Activated T-cell treated with anti-CD3 and anti-CD28 coated beads, Interleukin-2, amount 50 U/mL, for 4 hours (primary cell): ENCODE results near the gene NFATC2IP. TPM values are rescaled to one million over a fixed set of nuclear protein-coding genes. Genes with fewer than 3 reads are reported as not detected.

Experiments used
- ATAC-seq, 2 donors: fragments of 200-7000 bp; cut with Tn5 transposase; one replicate each; pipeline ENCODE4 v1.10.0; 2021
- DNase-seq: peaks from one replicate; pipeline ENCODE4 v3.0.0-alpha.2; 2020
- H3K27me3 Mint-ChIP-seq: one replicate; pipeline ENCODE4 v1.8.0; 2021; ENCODE audit warnings: low read depth, mixed read lengths
- H3K36me3 Mint-ChIP-seq: one replicate; pipeline ENCODE4 v1.8.0; 2022; ENCODE audit warnings: mixed read lengths; ENCODE audit not compliant: insufficient read depth
- H3K4me1 Mint-ChIP-seq: one replicate; pipeline ENCODE4 v1.8.0; 2021; ENCODE audit warnings: low read depth, mixed read lengths
- H3K4me3 Mint-ChIP-seq: one replicate; pipeline ENCODE4 v1.8.0; 2021; ENCODE audit warnings: mild to moderate bottlenecking, moderate library complexity, mixed read lengths
- H3K9me3 Mint-ChIP-seq: one replicate; pipeline ENCODE4 v1.8.0; 2021; ENCODE audit warnings: mixed read lengths
- total RNA-seq, 3 donors: library from RNA; stranded (reverse); gene quantifications; one replicate each; pipeline ENCODE4 v1.2.1, GENCODE V29; 2021

Gene NFATC2IP
- total RNA-seq, 3 donors from 2014 or later: 63.0 to 66.9 (median 63.6) TPM

DNA sequence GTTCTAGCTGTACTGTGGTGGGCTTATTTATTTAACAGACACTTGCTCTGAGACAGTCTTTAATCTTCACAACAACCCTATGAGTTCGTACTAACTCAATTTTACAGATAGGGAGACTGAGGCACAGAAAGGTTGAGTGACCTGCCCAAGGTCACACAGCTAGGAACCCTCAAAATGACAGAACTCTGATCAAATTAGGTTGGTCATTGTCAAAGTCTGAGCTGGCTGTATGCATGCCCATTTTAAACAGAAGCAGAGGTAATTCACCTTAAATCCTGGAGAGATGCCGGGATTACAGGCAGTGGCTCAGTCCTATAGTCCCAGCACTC is 59.1 kb downstream of the NFATC2IP start:
- DNase-seq (no peak), ATAC-seq (no peak)
- H3K4me1 Mint-ChIP-seq: peaks cover 70% of the 10 kb centered on the region
- no peaks in the 10 kb centered on the region for H3K36me3 Mint-ChIP-seq
- H3K27me3 Mint-ChIP-seq: no peaks in the 10 kb centered on the region
- H3K9me3 Mint-ChIP-seq: peaks cover 2% of the 10 kb centered on the region
- H3K4me3 Mint-ChIP-seq: no peak overlapping the region

GRCh38 chr16:29011112-29011511 is 60.4 kb downstream of the NFATC2IP start:
- no peak for ATAC-seq
- no peaks in the 10 kb centered on the region for H3K27me3 Mint-ChIP-seq
- H3K9me3 Mint-ChIP-seq: peaks cover 2% of the 10 kb centered on the region
- H3K4me1 Mint-ChIP-seq: peaks cover 65% of the 10 kb centered on the region
- DNase-seq: no peak
- no peaks in the 10 kb centered on the region for H3K36me3 Mint-ChIP-seq
- H3K4me3 Mint-ChIP-seq: no peak overlapping the region

GRCh38 chr16:29011851-29012250 is 61.1 kb downstream of the NFATC2IP start:
- Mint-ChIP-seq H3K4me3 (no peak overlapping the region), H3K27me3 (no peaks in the 10 kb centered on the region), H3K4me1 (peaks cover 64% of the 10 kb centered on the region), H3K36me3 (no peaks in the 10 kb centered on the region), H3K9me3 (peaks cover 2% of the 10 kb centered on the region)
- ATAC-seq: no peak
- no peak for DNase-seq

DNA sequence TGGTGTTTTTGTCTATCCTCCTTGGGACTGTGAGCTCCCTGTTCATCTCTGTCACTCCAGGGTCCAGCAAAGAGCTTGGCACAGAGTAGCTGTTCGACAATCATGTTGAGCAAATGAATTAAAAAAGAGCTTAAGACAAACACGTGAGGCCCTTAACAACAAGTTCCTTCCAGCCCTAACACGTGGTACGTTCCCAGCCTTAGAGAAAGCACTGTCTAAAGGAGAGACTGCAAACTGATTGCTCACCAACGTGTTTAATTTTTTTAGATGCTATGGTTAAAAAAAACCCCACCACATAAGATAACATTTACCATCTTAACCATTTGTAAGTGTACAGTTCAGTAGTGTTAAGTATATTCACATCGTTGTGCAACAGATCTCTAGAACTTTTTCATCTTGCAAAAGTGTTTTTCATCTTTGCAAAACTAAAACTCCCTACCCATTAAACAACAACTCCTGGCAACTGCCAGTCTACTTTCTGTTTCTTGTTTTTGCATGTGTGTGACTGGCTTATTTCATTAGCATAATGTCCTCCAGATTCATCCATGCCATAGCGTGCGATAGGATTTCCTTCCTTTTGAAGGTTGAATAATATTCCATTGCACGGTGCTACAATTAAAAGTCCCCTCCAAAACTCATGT is 62.3 kb downstream of the NFATC2IP start:
- peaks cover under 1% of the 10 kb centered on the region for H3K9me3 Mint-ChIP-seq
- H3K4me3 Mint-ChIP-seq: peak overlapping the region; percentile 16
- no peak for DNase-seq
- H3K36me3 Mint-ChIP-seq: no peaks in the 10 kb centered on the region
- ATAC-seq: peak; percentile 67 to 73
- no peaks in the 10 kb centered on the region for H3K27me3 Mint-ChIP-seq
- peaks cover 55% of the 10 kb centered on the region for H3K4me1 Mint-ChIP-seq

DNA sequence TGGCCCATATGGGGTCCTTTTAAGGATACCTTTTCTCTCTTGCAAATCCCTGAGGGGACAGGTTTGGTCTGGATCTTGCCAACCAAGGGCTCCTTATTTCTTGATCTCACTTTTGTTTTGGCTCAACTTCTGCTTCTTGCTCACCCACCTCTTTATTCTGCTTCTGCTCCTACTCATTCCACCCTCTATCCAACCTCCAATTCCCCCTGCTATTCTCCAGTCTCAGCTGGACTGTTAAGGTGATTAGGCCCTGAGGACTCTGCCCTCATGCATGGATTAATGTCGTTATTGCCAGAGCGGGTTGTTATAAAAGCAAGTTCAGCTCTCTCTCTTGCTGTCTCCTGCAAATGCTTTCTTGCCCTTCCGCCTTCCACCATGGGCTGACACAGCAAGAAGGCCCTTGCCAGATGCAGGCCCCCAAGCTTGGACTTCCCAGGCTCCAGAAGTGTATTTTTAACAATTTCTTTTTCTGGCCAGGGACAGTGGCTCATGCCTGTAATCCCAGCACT is 63.9 kb downstream of the NFATC2IP start:
- ATAC-seq (no peak), DNase-seq (no peak)
- Mint-ChIP-seq H3K4me3 (no peak overlapping the region), H3K4me1 (peaks cover 45% of the 10 kb centered on the region), H3K27me3 (no peaks in the 10 kb centered on the region), H3K9me3 (no peaks in the 10 kb centered on the region), H3K36me3 (no peaks in the 10 kb centered on the region)

Other genes with a start within 250 kb of the NFATC2IP start
- 1,000 to 10,000 TPM; 1,034 to 1,401 (median 1,284) TPM for gene EIF3C, start 239.5 kb upstream of the NFATC2IP start, total RNA-seq
- 1 to 10 TPM in 1 of 3 donors, under 1 TPM in 2; 0.66 to 1.8 (median 0.87) TPM for gene NPIPB9, start 199.2 kb upstream of the NFATC2IP start, total RNA-seq
- 100 to 1,000 TPM; 315 to 351 (median 325) TPM for gene ATXN2L, start 127.9 kb upstream of the NFATC2IP start, total RNA-seq
- 100 to 1,000 TPM; 459 to 515 (median 499) TPM for gene TUFM, start 104.6 kb upstream of the NFATC2IP start, total RNA-seq
- gene SH2B1, start 87.1 kb upstream of the NFATC2IP start, total RNA-seq: 10 to 100 TPM; 35.5 to 41.4 (median 41.0) TPM
- 1 to 10 TPM; 1.0 to 1.4 (median 1.4) TPM for gene ATP2A1, start 72.4 kb upstream of the NFATC2IP start, total RNA-seq
- gene RABEP2, start 25.7 kb upstream of the NFATC2IP start, total RNA-seq: 10 to 100 TPM; 21.9 to 27.1 (median 24.2) TPM
- gene CD19, start 19.0 kb upstream of the NFATC2IP start, total RNA-seq: 1 to 10 TPM; 1.1 to 8.5 (median 1.5) TPM
- 10 to 100 TPM; 33.5 to 42.7 (median 36.5) TPM for gene SPNS1, start 23.8 kb downstream of the NFATC2IP start, total RNA-seq
- gene LAT, start 34.1 kb downstream of the NFATC2IP start, total RNA-seq: 100 to 1,000 TPM; 241 to 262 (median 259) TPM